ENCODE measurements around the gene PLIN4. TPM values are rescaled to one million over a fixed set of nuclear protein-coding genes. Genes with fewer than 3 reads are reported as not detected.

PLIN4 gene
- total RNA-seq, 2 experiments from 2014 or later = 0.13 to 0.32 TPM

DNA sequence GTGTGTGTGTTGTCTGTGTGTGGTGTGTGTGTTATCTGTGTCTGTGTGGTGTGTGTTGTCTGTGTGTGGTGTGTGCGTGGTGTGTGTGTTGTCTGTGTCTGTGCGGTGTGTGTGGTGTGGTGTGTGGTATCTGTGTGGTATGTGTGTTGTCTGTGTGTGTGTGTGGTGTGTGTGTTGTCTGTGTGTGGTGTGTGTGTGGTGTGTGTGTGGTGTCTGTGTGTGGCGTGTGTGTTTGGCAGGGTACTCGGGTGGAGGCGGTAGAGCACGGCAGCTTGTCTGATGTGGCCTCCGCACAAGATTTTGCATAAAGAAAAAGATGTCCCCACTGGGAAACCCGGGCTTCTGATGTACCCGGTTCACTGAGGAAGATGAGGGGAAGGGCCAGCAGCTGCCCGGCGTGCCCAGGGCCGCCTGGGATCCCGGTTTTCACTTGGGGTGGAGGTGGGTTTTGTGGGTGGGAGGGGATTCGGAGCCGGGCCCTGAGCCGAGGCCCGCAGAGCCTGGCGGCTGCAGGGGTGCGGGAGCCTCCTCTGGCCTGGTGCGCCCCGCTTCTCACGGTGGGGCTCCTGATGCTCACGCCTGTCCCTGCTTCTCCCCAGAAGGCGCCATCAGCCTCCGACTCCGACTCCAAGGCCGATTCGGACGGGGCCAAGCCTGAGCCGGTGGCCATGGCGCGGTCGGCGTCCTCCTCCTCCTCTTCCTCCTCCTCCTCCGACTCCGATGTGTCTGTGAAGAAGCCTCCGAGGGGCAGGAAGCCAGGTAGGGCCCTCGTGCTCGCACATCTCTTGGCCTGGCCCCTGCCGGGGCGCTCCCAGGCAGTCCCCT lies 25.0 kb downstream of the PLIN4 start:
- Histone ChIP-seq H3K4me2 (ENCODE audit: low read length) (no peak overlapping the region), H3K9me3 (ENCODE audit: low read length) (no peaks in the 10 kb centered on the region), H3K36me3 (ENCODE audit: insufficient read depth, low read length) (peaks cover 76% of the 10 kb centered on the region), H3K27ac (ENCODE audit: low read depth, low read length, poor library complexity, severe bottlenecking) (no peak overlapping the region), H4K20me1 (ENCODE audit: insufficient read depth, low read length) (no peaks in the 10 kb centered on the region), H3K4me3 (ENCODE audit: low read depth, low read length, poor library complexity, severe bottlenecking) (no peak overlapping the region), H3K4me1 (ENCODE audit: insufficient read depth, low read length, poor library complexity, severe bottlenecking) (no peaks in the 10 kb centered on the region), H2AFZ (ENCODE audit: low read length) (no peak overlapping the region), H3K79me2 (ENCODE audit: insufficient read depth, low read depth, low read length) (no peaks in the 10 kb centered on the region), H3K9me2 (ENCODE audit: insufficient read depth, low read length) (no peaks in the 10 kb centered on the region)
- CTCF ChIA-PET (ENCODE audit: unreplicated experiment) = no interaction called here
- POLR2A ChIA-PET = no interaction called here
- TF ChIP-seq, protein P1, sequence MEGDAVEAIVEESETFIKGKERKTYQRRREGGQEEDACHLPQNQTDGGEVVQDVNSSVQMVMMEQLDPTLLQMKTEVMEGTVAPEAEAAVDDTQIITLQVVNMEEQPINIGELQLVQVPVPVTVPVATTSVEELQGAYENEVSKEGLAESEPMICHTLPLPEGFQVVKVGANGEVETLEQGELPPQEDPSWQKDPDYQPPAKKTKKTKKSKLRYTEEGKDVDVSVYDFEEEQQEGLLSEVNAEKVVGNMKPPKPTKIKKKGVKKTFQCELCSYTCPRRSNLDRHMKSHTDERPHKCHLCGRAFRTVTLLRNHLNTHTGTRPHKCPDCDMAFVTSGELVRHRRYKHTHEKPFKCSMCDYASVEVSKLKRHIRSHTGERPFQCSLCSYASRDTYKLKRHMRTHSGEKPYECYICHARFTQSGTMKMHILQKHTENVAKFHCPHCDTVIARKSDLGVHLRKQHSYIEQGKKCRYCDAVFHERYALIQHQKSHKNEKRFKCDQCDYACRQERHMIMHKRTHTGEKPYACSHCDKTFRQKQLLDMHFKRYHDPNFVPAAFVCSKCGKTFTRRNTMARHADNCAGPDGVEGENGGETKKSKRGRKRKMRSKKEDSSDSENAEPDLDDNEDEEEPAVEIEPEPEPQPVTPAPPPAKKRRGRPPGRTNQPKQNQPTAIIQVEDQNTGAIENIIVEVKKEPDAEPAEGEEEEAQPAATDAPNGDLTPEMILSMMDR (conservative IDR thresholded peaks at IDR 0.05; ENCODE audit: low read length) = no peak
- no peak for TF ChIP-seq EZH2phosphoT487 (IDR thresholded peaks at IDR 0.05; ENCODE audit: borderline replicate concordance, low read depth, low read length)
- intact Hi-C loops (cut with micrococcal nuclease; ENCODE audit: unreplicated experiment) = no loop called here
- DNase-seq (ENCODE audit: low spot score) = no peak
- no TSS peak for BruUV-seq (replicated peaks)

DNA sequence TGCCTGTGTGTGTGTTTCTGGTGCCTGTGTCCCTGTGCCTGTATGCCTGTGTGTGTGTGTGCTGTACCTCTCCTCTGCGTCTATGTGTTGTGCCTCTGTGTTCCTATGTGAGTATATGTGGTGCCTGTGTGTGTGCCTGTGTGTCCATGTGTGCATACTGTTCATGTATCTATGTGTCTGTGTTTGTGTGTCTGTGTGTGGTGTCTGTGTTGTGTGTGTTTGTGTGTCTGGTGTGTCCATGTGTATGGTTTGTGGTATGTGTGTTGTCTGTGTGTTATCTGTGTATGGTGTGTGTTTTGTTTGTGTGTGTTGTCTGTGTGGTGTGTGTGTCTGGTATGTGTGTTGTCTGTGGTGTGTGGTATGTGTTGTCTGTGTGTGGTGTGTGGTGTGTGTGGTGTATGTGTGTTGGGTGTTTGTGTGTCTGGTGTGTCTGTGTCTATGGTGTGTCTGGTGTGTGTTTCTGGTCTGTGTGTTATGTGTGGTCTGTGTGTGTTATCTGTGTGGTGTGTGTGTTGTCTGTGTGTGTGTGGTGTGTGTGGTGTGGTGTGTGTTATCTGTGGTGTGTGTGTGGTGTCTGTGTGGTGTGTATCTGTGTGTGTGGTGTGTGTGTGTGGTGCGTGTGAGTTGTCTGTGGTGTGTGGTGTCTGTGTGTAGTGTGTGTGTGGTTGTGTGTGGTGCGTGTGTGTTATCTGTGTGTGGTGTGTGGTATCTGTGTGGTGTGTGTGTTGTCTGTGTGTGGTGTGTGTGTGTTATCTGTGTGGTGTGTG lies 25.8 kb downstream of the PLIN4 start:
- H3K4me2 ChIP-seq (ENCODE audit: low read length) = no peak overlapping the region
- no peaks in the 10 kb centered on the region for H3K9me3 ChIP-seq (ENCODE audit: low read length)
- H4K20me1 ChIP-seq (ENCODE audit: insufficient read depth, low read length) = no peaks in the 10 kb centered on the region
- no peaks in the 10 kb centered on the region for H3K9me2 ChIP-seq (ENCODE audit: insufficient read depth, low read length)
- TF ChIP-seq EZH2phosphoT487 (IDR thresholded peaks at IDR 0.05; ENCODE audit: borderline replicate concordance, low read depth, low read length) = no peak
- TF ChIP-seq, protein P1 (conservative IDR thresholded peaks at IDR 0.05; ENCODE audit: low read length) = no peak
- intact Hi-C loops (cut with micrococcal nuclease; ENCODE audit: unreplicated experiment) = no loop called here
- DNase-seq (ENCODE audit: low spot score) = no peak
- H2AFZ ChIP-seq (ENCODE audit: low read length) = no peak overlapping the region
- H3K27ac ChIP-seq (ENCODE audit: low read depth, low read length, poor library complexity, severe bottlenecking) = no peak overlapping the region
- ChIA-PET CTCF (ENCODE audit: unreplicated experiment) (no interaction called here), POLR2A (no interaction called here)
- peaks cover 72% of the 10 kb centered on the region for H3K36me3 ChIP-seq (ENCODE audit: insufficient read depth, low read length)
- H3K4me1 ChIP-seq (ENCODE audit: insufficient read depth, low read length, poor library complexity, severe bottlenecking) = no peaks in the 10 kb centered on the region
- H3K79me2 ChIP-seq (ENCODE audit: insufficient read depth, low read depth, low read length) = no peaks in the 10 kb centered on the region
- H3K4me3 ChIP-seq (ENCODE audit: low read depth, low read length, poor library complexity, severe bottlenecking) = no peak overlapping the region
- no TSS peak for BruUV-seq (replicated peaks)

DNA sequence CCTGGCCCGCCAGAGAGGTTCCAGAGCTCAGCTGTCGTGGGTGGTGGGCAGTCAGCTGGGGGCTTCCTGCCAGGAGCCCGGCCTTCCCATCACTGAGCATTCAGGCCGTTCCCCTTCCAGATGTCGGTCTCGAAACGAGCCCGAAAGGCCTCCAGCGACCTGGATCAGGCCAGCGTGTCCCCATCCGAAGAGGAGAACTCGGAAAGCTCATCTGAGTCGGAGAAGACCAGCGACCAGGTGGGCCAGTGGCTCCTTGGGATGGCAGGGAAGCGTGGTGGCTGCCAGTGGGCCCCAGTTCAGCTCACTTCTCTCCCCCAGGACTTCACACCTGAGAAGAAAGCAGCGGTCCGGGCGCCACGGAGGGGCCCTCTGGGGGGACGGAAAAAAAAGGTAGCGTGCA lies 26.8 kb downstream of the PLIN4 start:
- no peaks in the 10 kb centered on the region for H3K79me2 ChIP-seq (ENCODE audit: insufficient read depth, low read depth, low read length)
- H4K20me1 ChIP-seq (ENCODE audit: insufficient read depth, low read length) = no peaks in the 10 kb centered on the region
- CTCF ChIA-PET (ENCODE audit: unreplicated experiment) = no interaction called here
- no peak for TF ChIP-seq EZH2phosphoT487 (IDR thresholded peaks at IDR 0.05; ENCODE audit: borderline replicate concordance, low read depth, low read length)
- TF ChIP-seq, protein P1 (conservative IDR thresholded peaks at IDR 0.05; ENCODE audit: low read length) = no peak
- no peak overlapping the region for H2AFZ ChIP-seq (ENCODE audit: low read length)
- intact Hi-C loops (cut with micrococcal nuclease; ENCODE audit: unreplicated experiment) = no loop called here
- POLR2A ChIA-PET = interaction anchor here (0.6 kb wide), 1 partner anchor 223 kb away, joined by 5 read pairs; no protein-coding TSS in a partner anchor
- DNase-seq (ENCODE audit: low spot score) = no peak
- no peaks in the 10 kb centered on the region for H3K9me2 ChIP-seq (ENCODE audit: insufficient read depth, low read length)
- H3K4me2 ChIP-seq (ENCODE audit: low read length) = no peak overlapping the region
- peaks cover 66% of the 10 kb centered on the region for H3K36me3 ChIP-seq (ENCODE audit: insufficient read depth, low read length)
- no peak overlapping the region for H3K27ac ChIP-seq (ENCODE audit: low read depth, low read length, poor library complexity, severe bottlenecking)
- no TSS peak for BruUV-seq (replicated peaks)
- no peak overlapping the region for H3K4me3 ChIP-seq (ENCODE audit: low read depth, low read length, poor library complexity, severe bottlenecking)
- H3K4me1 ChIP-seq (ENCODE audit: insufficient read depth, low read length, poor library complexity, severe bottlenecking) = no peaks in the 10 kb centered on the region
- H3K9me3 ChIP-seq (ENCODE audit: low read length) = no peaks in the 10 kb centered on the region
